ENCODE measurements around the gene VASN.

Gene VASN

GRCh38 chr16:4369007-4369733 is 2.5 kb upstream of the VASN start:
- Histone ChIP-seq H3F3A (ENCODE audit: control insufficient read depth, insufficient read depth) (no peaks in the 10 kb centered on the region; the same call in 1 of the 2 replicates), H3K4me2 (ENCODE audit: low read length) (no peak overlapping the region)

DNA sequence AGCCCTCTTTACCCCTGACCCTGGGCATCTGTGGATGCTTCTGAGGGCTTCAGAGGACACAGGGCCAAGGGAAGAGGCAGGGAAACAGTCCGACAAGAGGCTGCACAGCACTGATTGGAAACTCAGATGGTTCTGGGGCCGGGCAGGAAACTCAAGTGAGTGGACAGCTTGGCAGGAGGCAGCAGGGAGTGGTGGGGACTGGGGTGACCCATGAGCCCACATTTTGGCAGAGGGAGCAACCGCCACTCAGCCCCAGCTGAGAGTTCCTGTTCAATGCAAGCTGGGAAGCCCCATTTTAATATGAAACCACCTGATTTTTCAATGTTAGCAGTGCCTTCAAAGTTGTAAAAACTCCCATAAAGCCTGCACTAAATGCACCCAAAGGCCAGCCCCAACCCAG is 1.5 kb upstream of the VASN start:
- Histone ChIP-seq H3K4me3 (ENCODE audit: low read length) (no peak overlapping the region), H3K9me2 (replicated peaks; ENCODE audit: control insufficient read depth, low read length) (no peaks in the 10 kb centered on the region), H3K27me3 (ENCODE audit: control insufficient read depth, low read length) (peaks cover 5% of the 10 kb centered on the region), H3F3A (ENCODE audit: control insufficient read depth, insufficient read depth) (no peaks in the 10 kb centered on the region; the same call in 1 of the 2 replicates), H3K36me3 (ENCODE audit: control insufficient read depth, low read length) (peaks cover 5% of the 10 kb centered on the region; the same call in 1 of the 2 replicates), H3K27ac (ENCODE audit: low read depth, low read length) (no peak overlapping the region), H3K4me1 (ENCODE audit: control insufficient read depth, low read length) (peaks cover 47% of the 10 kb centered on the region), H4K20me1 (ENCODE audit: control insufficient read depth, insufficient read depth, low read depth, low read length) (peaks cover 19% of the 10 kb centered on the region), H3K79me2 (ENCODE audit: control insufficient read depth, low read length) (no peaks in the 10 kb centered on the region), H3K9me3 (ENCODE audit: control insufficient read depth, insufficient read depth, low read length) (no peaks in the 10 kb centered on the region), H3K4me2 (ENCODE audit: low read length) (no peak overlapping the region)
- TF ChIP-seq CTCF (IDR thresholded peaks at IDR 0.05; ENCODE audit: low read depth, low read length, poor library complexity, severe bottlenecking), result no peak
- TF ChIP-seq EZH2phosphoT487 (IDR thresholded peaks at IDR 0.05; ENCODE audit: borderline replicate concordance, low read length), result no peak

More at GRCh38 chr16:4369007-4369733, 2.5 kb upstream of the VASN start:
- H3K79me2 ChIP-seq (ENCODE audit: control insufficient read depth, low read length), result no peaks in the 10 kb centered on the region
- peaks cover 57% of the 10 kb centered on the region for H3K4me1 ChIP-seq (ENCODE audit: control insufficient read depth, low read length)
- H4K20me1 ChIP-seq (ENCODE audit: control insufficient read depth, insufficient read depth, low read depth, low read length), result peaks cover 19% of the 10 kb centered on the region
- H3K36me3 ChIP-seq (ENCODE audit: control insufficient read depth, low read length), result peaks cover 12% of the 10 kb centered on the region; the same call in 1 of the 2 replicates
- no peaks in the 10 kb centered on the region for H3K9me2 ChIP-seq (replicated peaks; ENCODE audit: control insufficient read depth, low read length)
- no peaks in the 10 kb centered on the region for H3K9me3 ChIP-seq (ENCODE audit: control insufficient read depth, insufficient read depth, low read length)
- TF ChIP-seq EZH2phosphoT487 (IDR thresholded peaks at IDR 0.05; ENCODE audit: borderline replicate concordance, low read length) (no peak), CTCF (IDR thresholded peaks at IDR 0.05; ENCODE audit: low read depth, low read length, poor library complexity, severe bottlenecking) (no peak)
- H3K27ac ChIP-seq (ENCODE audit: low read depth, low read length), result no peak overlapping the region
- H3K4me3 ChIP-seq (ENCODE audit: low read length), result no peak overlapping the region
- H3K27me3 ChIP-seq (ENCODE audit: control insufficient read depth, low read length), result peaks cover 5% of the 10 kb centered on the region

DNA sequence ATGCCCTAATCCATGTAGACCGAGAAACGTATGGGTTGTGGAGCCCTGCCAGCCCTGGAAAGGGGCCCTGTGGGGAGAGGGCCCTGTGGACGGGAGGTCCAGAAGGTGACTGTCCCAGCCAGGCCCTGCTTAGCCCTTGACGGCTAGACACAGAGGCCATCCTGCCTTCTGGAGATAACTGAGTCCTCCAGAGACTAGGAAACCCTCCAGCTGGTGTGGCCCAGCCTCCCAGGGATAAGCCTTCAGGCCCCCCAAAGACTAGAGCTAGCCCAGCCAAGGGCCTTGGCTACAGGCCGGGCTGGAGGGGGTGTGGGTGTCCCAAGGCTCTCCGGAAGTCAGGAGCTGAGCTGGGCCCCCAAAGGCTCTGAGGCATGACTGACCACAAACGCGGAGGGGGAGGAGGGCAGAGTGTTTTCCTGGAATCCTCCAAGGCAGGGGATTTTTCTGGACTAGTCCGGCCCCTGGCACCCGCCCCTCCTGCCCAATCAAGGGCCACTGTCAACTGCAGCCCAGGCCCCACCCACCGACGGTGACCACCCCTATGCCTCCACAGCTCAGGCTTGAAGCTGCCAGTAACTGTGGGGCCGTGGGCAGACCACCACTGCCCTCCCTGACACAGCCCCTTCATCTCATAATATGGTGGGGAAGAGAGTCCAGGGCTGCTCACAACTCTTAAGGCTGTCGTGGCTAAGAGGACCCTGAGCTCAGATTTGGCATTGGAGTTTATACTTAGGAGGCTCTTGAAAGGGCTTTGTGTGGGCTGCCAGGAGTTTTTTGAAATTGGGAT is 885 bp upstream of the VASN start:
- Histone ChIP-seq H3K27me3 (ENCODE audit: control insufficient read depth, low read length) (peaks cover 5% of the 10 kb centered on the region), H3K9me2 (replicated peaks; ENCODE audit: control insufficient read depth, low read length) (no peaks in the 10 kb centered on the region), H3K27ac (ENCODE audit: low read depth, low read length) (no peak overlapping the region), H3K9me3 (ENCODE audit: control insufficient read depth, insufficient read depth, low read length) (no peaks in the 10 kb centered on the region), H3F3A (ENCODE audit: control insufficient read depth, insufficient read depth) (no peaks in the 10 kb centered on the region; the same call in 1 of the 2 replicates), H3K4me1 (ENCODE audit: control insufficient read depth, low read length) (peaks cover 41% of the 10 kb centered on the region), H3K4me2 (ENCODE audit: low read length) (peak overlapping the region; percentile 60), H4K20me1 (ENCODE audit: control insufficient read depth, insufficient read depth, low read depth, low read length) (peaks cover 19% of the 10 kb centered on the region), H3K79me2 (ENCODE audit: control insufficient read depth, low read length) (no peaks in the 10 kb centered on the region), H3K36me3 (ENCODE audit: control insufficient read depth, low read length) (peaks cover 5% of the 10 kb centered on the region; the same call in 1 of the 2 replicates), H3K4me3 (ENCODE audit: low read length) (peak overlapping the region; percentile 56; the same call in 1 of the 2 replicates)
- TF ChIP-seq EZH2phosphoT487 (IDR thresholded peaks at IDR 0.05; ENCODE audit: borderline replicate concordance, low read length) (no peak), CTCF (IDR thresholded peaks at IDR 0.05; ENCODE audit: low read depth, low read length, poor library complexity, severe bottlenecking) (no peak)

Measured in DOHH2 (cell line).